GM19467 (cell line): ENCODE results near the gene CDKAL1.
"Not testable (repeated sequence)": the region's sequence is repeated elsewhere in the genome, so short reads cannot be mapped to it uniquely, and the experiment has no call there.

ENCODE experiments used
- ATAC-seq: cut with Tn5 transposase; IDR thresholded peaks from one replicate; pipeline ENCODE4 v1.9.1; 2021; ENCODE audit warnings: mild to moderate bottlenecking, moderate library complexity; ENCODE audit not compliant: unreplicated experiment

Gene CDKAL1

DNA sequence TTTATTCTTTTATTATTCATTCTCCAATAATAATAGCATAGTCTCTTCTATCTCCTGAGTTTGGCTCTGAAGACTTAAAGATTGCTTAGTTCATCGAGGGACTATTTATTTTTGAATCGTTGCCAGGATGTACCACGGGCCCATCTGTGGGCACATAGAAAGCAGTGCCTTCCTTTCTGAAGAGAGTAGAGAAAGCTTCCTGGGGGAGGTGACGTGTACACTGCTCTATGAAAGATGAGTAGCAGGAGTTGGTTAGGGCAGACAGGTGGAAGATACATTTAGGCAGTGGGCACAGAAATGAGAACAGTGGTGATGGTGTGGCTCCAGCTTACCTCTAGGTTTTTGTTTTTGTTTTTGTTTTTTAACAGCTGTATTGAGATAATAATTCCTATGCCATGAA is 98.4 kb downstream of the CDKAL1 start:
- no peak for ATAC-seq

DNA sequence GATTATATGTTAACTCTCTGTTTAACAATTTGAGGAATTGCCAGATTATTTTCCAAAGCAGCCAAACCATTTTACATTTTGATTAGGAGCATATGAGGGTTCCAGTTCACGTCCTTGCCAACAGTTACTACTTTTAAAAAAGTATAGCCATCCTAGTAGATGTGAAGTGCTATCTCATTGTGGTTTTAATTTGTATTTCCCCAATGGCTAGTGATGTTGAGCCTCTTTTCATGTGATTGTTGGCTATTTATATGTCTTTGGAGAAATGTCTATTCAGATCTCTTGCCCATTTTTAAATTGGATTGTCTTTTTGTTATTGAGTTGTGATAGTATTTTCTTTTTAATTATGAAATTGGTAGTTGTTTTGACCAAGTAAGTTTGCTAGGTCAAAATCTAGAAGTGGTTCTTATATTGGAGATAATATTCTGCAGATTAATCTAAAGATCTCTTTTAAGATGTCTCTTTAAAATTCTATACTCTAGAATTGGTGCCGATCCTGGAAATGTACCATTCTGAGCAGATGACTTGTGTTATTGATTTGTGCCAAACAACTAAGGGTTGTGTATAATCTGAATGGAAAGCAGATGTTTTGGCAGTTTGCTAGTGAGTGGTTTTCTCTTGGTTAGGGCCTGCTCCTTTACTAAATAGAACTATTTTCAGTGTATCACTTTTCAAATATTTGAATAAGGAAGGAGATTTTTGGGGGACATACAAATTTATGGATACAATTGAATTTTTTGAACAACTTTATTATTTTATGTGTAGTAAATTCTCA is 99.5 kb downstream of the CDKAL1 start:
- ATAC-seq: no peak

DNA sequence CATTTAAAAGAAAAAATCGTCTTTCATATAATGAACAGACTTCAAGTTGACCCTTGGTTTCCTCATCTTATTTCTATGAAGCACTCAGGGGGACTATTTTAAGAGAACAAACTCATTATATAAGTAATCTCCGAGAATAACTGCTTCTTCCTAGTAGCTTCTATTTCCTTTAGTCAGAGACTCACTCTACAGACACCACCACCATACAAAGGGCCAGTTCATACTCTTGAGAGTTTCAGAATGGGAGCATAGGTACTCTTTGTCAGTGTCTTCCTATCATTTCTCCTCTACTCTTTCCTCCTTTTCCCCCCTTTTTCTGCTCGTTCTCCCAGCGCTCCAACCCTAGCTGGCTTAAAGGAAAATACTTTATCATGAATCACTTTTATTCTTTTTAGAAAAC is 104.9 kb downstream of the CDKAL1 start:
- ATAC-seq: no peak

DNA sequence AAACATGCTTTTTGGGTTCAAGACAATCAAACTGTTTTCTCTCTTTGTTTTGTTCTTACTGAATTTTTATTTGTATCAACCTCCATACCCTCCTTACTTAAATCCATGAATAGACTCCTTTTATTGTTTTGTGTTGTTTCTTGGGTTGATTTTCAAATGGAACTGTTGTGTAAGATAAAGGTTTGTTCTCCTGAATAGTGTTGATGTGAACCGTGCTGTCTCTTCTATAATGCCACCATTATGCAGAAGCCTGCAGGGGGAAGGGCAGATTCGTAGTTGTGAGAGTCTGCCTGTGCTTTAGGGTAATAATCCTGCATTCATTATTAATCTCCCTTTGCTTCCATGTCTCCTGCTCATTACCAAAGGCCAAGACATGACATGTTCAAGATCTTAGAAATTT is 105.9 kb downstream of the CDKAL1 start:
- no peak for ATAC-seq

DNA sequence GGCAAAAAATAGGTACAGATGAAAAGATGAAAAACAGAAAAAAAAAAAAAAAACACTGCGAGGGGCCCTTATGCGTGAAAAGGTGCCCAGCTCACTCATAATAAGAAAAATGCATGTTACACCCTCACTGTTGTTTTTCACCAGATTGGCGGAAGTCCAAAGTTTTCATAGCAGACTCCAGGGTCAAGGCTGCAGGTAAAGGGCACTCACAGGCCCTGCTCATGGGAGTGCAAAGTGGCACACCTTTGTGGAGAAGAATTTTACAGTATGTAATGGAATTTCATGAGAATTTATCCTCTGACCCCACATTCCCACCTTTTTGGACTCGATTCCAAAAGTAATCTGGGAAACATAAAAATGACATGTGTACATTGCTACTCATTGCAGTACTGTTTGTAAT is 108.2 kb downstream of the CDKAL1 start:
- ATAC-seq: no peak

DNA sequence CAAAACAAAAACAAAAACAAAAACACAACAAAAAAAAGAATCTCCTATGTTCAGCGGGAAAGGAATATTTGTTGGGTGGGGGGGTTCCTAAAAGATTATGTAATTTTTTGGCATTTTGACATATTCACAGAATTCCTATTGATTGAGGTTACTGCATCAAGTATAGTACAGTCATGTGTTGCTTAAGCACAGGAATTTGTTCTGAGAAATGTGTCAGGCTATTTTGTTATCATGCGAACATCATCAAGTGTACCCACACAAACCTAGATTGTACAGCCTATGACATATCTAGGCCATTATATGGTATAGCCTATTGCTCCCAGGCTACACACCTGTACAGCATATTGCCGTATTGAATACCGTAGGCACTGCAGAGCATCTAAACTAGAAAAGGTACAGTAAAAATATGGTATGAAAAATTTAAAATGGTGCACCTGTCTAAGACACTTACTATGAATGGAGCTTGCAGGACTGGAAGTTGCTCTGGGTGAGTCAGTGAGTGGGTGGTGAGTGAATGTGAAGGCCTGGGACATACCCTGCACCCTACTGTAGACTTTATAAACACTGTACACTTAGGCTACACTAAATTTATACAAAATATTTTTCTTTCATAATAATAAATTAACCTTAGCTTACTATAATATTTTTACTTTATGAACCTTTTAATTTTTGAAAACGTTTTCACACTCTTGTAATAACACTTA is 110.6 kb downstream of the CDKAL1 start:
- ATAC-seq: no peak

DNA sequence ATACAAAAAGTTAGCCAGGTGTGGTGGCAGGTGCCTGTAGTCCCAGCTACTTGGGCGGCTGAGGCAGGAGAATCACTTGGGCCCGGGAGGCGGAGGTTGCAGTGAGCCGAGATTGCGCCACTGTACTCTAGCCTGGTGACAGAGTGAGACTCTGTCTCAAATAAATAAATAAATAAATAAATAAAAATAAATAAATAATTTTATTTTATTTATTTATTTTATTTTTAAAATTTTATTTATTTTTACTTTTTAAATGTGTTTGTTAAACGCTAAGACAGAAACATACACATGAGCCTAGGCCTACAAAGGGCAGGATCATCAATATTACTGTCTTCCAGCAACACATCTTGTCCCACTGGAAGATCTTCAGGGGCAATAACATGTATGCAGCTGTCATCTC is 111.3 kb downstream of the CDKAL1 start:
- ATAC-seq: not testable (repeated sequence)

DNA sequence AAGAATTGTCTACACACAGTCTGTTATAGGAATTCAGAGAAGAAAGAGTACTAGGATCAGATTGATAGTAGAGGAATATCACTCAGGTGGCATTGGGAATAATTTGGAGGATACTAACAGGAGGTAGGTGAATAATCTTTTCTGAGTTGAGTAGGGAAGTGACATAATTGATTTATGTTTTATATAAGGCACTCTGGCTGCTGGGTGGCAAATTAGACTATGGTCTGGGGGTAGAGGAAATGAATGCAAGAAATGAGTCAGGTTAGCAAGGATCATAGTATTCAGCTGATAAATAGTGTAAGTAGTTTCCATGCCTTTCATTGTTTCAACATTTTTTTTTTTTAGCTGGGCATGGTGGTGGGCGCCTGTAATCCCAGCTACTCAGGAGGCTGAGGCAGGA is 113.3 kb downstream of the CDKAL1 start:
- ATAC-seq: no peak

DNA sequence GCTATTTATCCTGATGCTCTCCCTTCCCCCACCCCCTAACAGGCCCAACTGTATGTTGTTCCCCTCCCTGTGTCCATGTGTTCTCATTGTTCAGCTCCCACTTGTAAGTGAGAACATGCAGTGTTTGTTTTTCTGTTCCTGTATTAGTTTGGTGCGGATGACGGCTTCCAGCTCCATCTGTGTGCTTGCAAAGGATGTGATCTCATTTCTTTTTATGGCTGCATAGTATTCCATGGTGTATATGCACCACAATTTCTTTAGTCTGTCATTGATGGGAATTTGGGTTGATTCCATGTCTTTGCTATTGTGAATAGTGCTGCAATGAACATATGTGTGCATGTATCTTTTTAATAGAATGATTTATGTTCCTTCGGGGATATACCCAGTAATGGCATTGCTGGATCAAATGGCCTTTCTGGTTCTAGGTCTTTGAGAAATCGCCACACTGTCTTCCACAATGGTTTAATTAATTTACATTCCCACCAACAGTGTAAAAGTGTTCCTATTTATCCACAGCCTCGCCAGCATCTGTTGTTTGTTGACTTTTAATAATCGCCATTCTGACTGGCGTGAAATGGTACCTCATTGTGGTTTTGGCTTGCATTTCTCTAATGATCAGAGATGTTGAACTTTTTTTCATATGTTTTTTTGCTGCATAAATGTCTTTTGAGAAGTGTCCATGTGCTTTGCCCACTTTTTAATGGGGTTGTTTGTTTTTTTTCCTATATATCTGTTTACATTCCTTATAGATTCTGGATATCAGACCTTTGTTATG is 115.6 kb downstream of the CDKAL1 start:
- not testable (repeated sequence) for ATAC-seq

DNA sequence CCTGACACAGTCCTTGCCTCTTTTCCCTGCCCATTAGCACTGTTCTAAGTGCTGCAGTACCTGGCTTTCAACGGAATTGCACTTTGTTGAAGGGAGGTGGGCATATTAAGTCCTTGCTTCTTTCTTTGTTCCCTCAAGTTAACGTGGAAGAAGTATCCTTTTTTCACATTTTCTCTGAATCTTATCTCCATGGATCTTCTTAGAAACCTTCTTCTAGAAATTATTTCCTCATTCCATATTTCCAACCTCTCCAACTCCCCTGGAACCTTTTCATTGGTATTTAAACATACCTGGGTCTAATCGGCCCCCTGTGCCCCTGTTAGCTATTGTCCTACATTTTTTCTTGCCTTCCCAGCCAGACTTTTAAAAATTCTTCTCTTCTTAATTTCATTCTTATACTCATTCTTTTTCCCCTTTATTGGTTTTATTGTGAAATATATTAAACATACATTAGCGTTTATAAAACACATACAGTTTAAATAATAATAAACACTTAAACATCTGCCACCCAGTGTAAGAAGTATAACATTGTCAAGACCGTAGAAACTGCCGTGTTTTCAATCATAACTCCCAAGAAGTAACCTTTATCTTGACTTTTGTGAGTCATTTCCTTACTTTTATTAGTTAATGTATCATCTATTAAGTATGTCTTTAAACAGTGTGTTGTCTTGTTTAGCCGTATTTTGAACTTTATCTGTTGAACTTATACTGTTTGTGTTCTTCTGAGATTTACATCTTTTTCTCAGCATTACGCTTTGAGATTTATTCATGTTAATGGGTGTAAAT is 118.2 kb downstream of the CDKAL1 start:
- ATAC-seq: no peak

DNA sequence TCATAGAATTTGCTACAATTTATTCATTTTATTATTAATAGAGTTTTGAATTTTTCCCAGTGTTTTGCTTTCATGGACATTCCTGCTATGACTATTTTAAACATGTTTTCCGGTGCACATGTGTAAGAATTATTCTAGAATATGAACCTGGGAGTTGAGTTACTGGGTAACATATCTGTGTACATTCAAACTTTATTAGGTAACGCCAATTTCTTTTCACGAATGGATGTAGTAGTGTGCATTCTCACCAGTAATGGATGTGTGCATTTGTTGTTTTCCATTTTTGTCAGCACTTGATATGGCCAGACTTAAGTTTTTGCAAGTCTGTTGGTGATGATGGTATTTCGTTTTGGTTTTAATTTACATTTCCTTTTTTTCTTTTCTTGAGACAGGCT is 118.8 kb downstream of the CDKAL1 start:
- ATAC-seq: no peak

DNA sequence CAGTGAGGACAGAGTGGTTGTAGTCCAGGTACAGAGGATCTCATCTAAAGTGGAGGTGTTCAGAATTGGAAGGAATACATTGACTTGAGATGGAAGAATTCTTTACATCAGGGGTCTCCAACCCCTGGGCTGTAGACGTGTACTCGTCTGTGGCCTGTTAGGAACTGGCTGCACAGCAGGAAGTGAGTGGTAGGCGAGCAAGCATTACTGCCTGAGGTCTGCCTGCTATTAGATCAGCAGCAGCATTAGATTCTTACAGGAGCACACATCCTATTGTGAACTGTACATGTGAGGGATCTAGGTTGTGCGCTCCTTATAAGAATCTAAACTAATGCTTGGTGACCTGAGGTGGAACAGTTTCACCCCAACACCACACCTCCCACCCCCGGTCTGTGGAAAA is 121.1 kb downstream of the CDKAL1 start:
- ATAC-seq: no peak

DNA sequence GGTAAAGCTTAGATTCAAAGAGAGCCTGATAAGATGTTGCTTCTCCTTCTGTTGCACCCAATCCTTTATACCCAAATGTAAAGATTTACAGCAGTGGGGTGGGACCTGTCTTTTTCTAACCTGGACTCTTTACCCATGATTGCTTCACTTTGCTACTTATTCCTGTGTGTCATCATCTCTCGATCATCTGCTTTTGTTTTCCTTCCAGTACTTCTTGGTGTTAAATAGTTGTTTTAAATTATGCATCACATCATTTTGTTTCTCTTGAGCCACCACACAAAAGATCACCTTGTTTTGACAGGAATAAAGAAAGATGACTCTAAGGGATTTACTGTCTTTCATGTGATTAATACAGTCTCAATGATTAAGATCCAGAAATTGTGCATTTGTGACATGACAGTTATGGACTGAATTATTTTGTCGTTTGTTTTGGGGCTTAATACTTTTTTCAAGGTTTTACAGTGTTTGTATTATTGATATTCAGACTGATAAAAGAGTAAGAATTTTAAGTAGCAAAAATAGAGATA is 123.1 kb downstream of the CDKAL1 start:
- no peak for ATAC-seq

DNA sequence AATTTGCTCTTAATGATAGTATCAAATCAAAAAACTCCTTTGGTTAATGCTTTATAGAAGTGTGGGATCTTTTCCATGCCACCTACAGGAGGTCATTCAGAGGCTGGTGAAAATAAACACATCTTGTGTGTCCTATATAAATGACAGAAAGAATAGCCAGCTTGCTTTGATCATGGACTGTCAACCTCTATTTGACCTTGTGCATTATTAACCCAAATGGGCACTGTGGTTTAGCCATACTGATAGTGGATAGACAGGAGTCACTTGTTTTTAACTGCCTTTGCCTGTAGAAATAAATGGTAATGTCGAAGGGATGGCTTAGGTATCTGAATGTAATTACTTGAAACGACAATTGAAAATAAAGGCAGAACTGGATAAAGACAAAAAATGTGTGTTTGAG is 123.8 kb downstream of the CDKAL1 start:
- no peak for ATAC-seq

DNA sequence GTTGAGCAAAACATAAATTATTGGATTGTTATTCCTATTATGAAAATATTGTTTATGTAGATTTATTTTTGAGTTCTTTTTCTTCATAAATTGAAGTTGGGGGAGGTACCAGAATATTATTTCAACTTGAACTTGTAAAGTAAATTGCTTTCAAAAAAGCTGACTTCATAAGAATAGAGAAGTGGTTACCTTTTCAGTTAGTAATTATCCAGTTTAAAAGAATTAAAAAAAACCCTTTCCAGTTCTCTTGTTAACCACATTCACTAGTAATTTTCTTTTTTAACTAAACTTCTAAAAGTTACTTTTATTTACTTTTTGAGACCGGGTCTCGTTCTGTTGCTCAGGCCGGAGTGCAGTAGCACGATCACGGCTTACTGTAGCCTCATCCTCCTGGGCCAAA is 124.3 kb downstream of the CDKAL1 start:
- no peak for ATAC-seq

DNA sequence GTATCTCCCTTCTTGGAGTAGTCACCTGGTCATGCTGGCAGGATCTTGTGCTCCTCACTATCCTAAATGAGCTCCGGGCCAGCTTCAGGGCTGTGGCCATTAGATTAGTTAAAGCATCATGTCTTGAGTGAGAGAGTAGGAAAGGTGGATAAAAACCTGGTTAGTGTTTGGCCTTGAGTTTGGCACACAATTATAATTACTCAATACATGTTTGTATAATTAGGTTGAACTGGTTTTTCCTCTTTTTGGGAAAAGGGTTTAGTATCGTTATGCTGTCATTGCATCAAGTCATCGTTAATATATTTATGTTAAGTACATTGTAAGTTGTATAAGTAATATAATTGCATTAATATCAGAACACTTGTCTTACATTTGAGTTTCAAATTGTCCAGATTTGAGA is 126.3 kb downstream of the CDKAL1 start:
- ATAC-seq: no peak

DNA sequence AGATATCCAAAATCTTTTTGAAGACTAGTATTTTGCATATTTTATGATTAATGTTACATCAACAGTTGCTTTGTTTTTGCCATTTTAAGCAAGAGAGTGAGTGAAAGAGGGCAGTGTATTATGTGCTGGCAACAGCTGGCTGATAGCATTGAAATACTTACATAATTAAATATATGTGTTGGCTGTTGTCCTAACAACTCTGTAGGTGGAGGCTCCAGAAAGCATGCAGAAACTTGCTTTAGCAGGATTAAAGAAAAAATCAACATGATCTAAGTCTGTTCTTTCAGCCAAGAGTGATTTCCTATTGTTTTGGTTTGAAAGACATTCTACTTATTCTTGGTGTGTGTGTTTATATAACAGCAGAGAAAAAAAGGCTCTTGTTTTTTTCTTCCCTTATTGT is 127.5 kb downstream of the CDKAL1 start:
- ATAC-seq: no peak

DNA sequence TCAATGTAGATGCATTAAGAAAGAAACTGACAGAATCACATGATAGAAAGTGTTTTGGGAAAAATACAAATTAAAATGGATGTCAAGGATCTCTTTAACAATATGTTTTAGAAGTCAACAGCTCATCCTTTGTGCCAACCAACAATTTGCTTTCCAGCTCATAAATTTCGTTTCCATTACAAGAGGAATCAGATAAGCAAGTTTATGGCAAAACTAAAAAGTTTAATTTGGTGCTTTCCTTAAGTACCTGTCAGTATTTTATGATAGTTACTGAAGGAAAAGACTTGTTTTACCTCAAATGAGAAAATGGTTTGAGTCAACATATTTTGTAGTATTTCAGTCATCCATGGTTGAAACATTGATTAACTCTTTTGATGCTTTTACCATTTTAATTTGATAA is 130.0 kb downstream of the CDKAL1 start:
- no peak for ATAC-seq

DNA sequence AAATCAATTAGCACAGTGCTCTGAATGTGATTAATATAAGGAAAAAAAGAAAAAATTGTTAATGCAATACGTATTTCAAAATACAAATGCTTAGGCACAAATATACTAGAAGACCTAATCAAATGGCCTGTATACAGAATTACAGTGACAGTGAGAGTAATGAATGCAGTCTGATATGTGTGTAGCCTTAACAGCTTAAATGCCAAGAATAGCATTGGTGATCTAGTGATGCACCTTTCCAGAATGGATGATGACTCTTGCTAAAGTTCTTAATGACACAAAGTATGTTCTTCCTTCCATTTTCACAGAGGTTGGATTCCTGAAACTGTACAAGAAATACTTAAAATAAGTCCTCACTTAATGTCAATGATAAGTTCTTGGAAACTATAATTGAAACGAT is 131.0 kb downstream of the CDKAL1 start:
- ATAC-seq: no peak

DNA sequence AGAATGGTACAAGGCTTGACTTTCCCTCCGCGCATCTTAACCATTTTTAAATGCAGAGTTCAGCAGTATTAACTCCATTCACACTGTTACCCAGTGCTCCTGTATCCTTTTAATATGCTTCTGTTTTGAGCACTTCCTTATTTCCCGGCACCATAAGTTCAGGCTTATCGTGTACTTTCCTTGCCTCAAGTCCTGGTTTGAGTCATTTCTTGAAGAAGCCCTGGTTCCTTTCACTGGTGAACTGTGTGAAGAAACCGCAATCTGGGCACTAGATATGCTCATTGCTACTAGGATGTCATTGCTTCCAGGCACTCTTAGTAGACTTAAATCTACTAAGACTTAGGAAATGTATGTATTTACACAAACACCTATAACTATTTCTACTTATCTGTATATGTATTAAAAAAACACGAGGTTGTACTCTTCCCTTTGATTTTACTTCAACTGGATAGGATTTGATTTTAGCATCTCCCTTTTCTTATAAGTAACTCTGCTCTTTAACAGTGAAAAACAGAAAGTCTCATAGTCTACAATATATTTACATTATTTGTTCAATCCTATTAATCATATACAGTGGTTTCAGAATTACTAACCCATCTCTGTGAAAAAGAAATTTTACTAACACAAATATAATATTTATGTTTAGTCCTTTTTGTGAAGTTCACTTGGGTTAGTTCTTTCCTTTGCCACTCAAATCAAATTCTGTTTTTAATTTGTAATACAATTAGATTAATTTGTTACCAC is 135.5 kb downstream of the CDKAL1 start:
- peak; percentile 91 for ATAC-seq
